Measurements from ENCODE around the gene DNHD1.

The DNHD1 gene

GRCh38 chr11:6565325-6565724 lies 68.2 kb downstream of the DNHD1 start:
- no peak for DNase-seq

- DNase-seq: no peak
These were observed 69.1 kb downstream of the DNHD1 start for GRCh38 chr11:6565988-6566703.

DNA sequence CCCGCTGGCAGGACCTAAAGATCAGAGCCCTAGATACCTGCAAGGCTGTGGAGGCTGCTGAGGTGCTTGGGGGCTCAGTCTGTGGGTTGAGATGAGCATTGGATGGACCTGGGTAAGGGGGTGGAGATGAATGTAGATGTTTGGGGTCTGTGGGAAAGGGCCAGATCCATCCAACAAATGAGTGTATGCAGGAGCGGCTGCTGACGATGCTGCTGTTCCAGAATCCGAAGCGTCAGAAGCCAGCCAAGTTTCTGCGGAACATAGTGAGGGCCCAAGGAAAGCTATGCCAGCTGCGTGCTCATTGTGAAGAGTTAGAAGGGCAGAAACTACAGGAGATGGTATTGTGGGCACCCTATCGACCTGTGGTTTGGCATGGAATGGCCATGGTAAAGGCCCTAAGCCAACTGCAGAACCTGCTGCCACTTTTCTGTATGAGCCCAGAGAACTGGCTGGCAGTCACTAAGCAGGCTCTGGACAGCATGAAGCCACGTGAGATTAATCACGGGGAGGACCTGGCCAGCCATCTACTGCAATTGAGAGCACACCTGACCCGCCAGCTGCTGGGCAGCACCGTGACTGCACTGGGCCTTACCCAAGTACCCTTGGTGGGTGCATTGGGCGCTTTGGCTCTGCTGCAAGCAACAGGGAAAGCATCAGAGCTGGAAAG lies 69.8 kb downstream of the DNHD1 start:
- DNase-seq: no peak

- no peak for DNase-seq
These were observed 70.3 kb downstream of the DNHD1 start for GRCh38 chr11:6567371-6567745.

DNA sequence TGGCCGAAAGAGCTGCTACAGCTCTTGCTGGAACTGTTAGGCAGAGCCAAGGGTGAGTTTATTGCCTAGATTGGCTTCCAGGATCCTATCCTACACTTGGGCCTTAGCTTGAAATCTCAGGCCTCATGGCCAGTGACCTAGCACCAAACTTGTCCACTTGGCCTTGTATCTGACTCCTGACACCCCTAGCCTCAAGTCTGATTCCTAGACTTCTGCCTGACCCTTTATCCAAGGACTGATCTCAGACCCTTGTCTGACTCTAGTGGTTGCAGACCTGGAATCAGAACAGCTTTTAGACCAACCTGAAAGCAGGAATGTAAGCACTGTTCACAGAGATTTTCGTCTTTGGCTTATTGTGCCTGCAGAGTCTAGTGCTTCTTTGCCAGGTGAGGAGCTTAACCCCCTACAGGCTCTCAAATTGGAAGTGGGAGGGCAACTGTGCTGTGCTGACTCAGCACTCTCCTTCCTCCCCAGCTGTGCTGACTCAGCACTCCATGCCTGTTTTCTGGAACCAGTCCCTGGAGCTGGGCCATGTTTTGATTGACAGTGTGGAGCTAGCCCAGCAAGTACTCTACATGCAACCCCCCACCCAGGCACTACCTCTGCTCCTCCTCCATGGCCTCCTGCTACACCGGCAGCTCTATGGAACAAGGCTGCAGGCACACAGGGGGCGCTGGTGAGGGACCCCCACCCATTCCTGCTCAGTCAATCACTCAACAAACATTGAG lies 71.3 kb downstream of the DNHD1 start:
- peak; percentile 5 for DNase-seq

DNA sequence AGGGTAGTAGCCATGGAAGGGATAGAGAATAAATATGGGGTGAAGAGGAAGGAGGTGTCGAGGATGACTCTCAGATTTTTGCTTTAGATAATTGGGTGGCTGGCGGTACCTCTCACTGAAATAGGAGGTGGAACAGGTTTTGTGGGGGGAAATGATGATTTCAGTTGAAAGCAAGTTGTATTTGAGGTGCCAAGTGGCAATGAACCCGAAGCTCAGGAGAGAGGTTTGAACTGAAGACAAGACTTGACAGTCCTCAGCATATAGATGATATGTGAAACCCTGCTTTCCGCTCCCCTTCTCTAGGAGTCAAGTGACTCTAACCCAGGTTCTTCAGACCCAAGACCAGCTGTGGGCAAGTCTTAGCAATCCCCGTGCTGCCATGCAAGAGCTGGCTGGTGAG lies 72.6 kb downstream of the DNHD1 start:
- DNase-seq: no peak

DNA sequence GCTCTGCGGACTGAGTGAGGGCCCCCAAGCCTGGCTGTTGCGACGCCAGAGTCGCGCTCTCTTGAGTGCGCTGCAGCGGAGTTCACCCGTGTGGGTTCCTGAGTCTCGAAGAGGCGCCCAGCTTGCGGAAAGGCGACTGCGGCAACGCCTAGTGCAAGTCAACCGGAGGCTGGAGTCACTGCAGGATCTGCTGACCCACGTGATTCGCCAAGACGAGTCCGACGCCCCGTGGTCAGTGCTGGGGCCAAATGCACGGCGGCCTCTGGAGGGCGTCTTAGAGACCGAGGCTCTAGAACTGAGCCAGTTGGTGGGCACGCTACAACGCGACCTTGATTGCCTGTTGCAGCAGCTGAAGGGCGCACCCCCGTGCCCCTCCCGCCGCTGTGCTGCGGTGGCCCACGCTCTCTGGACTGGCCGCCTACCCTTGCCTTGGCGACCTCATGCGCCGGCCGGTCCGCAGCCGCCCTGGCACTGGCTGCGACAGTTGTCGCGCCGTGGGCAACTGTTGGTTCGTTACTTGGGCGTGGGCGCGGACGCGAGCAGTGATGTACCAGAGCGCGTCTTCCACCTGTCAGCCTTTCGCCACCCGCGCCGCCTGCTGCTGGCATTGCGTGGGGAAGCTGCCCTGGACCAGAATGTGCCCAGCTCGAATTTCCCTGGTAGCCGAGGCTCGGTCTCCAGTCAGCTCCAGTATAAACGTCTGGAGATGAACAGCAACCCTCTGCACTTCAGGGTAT lies 73.8 kb downstream of the DNHD1 start:
- DNase-seq: no peak

GRCh38 chr11:6571434-6572008 lies 74.4 kb downstream of the DNHD1 start:
- no peak for DNase-seq

- DNase-seq: no peak
These were observed 75.1 kb downstream of the DNHD1 start for GRCh38 chr11:6572215-6572614.

DNA sequence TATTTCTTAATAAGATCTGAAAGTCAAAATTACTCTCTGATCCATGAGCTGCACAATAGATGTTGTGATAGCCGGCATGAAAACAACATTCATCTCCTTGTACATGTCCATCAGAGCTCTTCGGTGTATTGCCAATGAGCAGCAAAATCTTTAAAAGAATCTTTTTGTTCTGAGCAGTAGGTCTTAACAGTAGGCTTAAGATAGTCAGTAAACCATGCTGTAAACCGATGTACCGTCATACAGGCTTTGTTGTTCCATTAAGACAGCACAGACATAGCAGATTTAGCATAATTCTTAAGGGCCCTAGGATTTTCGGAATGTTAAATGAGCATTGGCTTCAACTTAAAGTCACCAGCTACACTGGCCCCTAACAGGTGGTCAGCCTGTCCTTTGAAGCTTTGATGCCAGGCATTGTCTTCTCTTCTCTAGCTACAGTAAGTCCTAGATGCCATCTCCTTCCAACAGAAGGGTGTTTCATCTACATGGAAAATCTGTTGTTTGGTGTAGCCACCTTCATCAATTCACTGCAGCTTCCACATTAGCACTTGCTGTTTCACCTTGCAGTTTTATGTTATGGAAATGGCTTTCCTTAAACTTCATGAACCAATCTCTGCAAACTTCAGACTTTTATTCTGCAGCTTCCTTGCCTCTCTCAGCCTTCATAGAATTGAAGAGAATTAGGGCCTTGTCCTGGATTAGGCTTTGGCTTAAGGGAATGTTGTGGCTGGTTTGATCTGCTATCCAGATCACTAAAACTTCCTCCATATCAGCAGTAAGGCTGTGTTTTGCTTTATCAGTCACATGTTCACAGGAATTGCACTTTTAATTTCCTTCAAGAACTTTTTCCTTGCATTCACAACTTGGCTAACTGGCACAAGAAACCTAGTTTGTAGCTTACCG lies 78.0 kb downstream of the DNHD1 start:
- DNase-seq: no peak

DNA sequence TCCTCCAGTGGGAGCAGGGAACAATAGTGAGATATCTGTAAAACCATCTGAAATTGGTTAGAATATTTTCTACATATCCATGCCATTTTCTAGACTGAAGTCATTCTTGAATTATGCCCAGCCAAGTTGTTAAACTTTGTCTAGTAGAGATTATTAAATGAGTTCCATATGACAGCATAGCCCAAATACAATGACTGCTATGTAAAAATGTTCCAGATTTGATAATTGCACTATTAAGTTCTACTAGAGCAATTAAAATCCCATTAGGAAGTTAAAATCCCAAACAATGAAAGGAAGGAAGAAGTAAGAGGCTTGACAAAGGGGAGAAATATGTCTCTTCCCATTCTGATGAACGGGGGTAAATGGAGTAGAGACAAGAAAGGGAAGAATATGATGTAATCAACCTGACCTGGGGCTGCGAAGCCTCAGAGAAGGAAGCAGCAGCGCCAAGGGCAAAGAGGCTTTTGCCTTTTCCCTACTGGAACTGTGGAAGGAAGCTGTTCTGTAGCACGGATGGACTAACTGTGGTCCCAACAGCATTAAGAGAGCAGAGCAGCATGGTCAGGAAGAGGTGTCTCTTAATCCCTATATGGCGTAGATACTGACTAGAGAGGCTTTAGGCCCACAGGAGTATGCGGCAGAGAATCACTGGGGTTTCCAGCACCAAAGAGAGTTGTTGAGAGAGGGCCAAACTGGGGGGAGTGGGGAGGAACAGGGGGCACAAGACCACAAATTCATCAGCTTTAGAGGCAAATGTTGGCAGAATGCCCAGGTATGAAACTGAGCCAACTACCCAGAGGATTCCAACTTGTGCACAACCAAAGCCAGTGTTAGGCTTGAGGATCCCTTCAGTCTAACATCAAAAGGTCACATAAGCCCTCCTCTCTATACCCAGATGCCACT lies 79.6 kb downstream of the DNHD1 start:
- DNase-seq: peak; percentile 30

DNA sequence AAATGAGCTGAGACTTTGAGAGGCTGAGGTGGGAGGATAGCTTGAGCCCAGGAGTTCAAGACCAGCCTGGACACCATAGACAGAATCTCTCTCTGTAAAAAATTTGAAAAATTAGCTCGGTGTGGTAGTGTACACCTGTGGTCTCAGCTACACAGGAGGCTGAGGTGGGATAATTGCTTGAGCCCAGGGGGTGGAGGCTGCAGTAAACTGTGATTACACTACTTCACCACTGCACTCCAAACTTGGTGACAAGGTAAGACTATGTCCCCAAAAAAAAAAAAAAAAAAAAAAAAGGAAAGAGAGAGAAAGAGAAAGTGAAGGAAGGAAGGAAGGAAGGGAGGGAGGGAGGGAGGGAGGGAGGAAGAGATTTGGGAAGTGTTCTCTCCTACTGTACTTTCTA lies 81.1 kb downstream of the DNHD1 start:
- no peak for DNase-seq

- DNase-seq: no peak
These were observed 82.6 kb downstream of the DNHD1 start for GRCh38 chr11:6579681-6580080.

DNA sequence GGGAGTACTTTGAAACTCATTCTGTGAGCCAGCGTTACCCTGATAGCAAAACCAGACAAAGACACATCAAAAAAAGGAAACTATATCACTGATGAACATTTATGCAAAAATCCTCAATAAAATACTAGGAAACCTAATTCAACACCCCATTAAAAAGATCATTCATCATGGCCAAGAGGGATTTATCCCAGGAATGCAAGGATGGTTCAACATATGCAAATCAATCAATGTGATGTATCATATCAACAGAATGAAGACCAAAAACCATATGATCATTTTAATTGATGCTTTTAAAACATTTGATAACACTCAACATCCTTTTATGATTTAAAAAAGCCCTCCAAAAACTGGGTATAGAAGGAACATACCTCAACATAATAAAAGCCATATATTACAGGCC lies 86.5 kb downstream of the DNHD1 start:
- DNase-seq: no peak

GRCh38 chr11:6584528-6584927 lies 87.4 kb downstream of the DNHD1 start:
- no peak for DNase-seq

GRCh38 chr11:6586434-6587359 lies 89.6 kb downstream of the DNHD1 start:
- peak; percentile 45 for DNase-seq

DNA sequence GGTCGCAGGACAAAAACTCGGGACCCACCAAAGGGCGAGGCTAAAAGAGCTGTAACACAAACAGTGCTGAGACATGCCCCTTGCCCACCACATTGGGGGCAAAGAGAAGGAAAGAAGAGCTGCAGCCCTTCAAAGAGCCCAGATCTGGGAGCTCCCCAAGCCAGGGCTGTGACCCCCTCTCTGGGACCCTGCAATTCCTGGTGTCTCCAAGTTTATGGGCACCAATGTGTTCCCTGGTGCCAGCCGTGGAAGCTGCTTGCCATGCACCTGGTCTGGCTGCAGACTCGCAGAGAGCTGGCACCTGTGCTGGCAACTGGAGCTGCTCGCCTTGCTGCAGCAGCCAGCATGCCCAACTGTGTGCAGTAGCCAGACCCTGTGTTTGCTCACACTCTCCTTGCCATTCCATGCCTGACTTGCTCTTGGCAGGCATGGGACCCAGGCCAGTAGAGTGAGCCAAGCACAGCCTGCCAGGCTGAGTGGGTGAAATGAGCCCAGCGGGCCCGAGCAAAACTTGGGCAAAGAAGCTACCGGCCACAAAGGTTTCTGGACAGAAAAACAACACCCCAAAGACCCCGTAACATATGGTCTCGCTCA lies 90.4 kb downstream of the DNHD1 start:
- DNase-seq: no peak

DNA sequence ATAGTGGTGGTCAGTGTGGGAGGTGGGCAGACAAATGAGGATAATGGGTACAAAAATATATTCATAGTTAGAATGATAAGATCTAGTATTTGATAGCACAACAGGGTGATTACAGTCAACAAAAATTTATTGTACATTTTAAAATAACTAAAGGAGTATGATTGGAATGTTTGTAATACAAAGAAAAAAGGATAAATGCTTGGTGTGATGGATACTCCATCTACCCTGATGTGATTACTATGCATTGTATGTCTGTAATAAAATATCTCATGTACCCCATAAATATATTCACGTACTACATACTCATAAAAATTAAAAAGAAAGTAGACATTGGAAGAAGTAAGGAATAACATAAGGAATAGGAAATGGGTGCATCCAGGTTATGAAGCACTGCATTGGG lies 90.9 kb downstream of the DNHD1 start:
- no peak for DNase-seq

DNA sequence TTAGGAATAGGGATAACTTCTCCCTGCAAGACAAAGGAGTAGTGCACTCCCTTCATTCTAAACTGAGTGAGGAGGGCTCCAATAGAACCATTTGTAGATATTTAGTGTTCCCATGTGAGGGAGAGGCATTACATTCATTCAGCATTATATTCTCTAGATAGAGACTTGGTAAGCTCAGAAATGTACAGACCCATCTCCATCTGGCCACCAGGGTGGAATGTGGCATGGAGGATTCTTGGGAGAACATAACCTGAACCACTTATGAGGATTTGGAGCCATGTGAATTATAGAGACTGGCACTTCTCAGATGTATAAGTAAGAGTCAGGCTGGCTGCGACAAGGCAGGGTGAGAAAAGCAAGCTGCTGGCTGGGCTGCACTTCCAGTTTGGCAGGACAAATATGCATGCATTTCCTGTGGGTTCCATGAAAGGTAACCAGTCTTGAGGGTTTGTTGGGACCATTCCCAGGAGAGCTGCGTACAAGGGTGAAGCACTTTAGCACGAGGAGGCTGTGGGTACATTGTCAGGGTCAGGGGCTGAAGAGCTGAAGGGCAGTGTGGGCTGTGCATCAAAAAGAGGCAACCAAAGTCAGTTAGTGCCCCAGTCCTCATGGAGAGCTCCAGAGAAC lies 97.2 kb downstream of the DNHD1 start:
- DNase-seq: no peak
